GM21786 (cell line): ENCODE results near the gene NDUFAF8.

Source experiments
- ATAC-seq: cut with Tn5 transposase; IDR thresholded peaks from one replicate; pipeline ENCODE4 v1.9.1; 2021; ENCODE audit not compliant: unreplicated experiment

The NDUFAF8 gene

DNA sequence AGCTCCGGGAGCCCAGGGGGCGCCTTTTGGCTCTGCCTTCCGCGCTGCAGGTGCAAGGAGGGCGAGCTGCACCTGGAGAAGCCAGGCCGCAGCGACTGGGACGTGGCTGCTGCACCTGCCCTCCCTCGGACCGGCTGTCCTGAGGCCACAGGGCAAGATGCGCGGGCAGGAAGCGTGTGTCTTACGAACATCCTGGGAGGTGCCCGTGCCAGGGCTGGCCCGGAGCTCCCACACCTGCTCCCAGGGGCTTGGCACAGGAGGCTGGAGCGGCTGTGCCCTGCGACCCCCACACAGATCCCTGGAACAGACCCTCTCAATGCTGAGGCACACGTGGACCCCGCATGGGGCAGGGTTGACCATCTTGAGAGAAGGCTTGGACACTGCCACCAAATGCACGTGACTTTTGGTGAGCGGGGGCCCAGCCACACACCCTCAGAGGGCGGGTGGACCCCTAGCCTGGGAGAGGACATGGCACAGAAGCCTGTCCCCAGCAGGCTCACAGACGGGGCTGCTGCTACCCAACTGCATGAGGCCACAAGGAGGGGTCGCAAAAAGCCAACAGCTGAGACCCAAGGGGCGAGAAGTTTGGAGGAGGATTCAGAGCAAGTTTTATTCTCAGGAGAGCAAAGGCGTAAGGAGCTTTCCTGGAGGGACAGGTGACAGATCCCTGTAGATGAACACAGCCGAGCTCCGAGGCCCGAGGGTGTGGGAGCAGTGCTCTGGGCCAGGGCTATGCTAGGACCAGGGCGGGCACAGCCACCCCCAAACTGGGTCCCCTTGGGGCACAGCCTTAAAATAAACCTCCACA lies 11.4 kb downstream of the NDUFAF8 start:
- ATAC-seq = no peak

GRCh38 chr17:81251094-81251708 lies 12.1 kb downstream of the NDUFAF8 start:
- no peak for ATAC-seq

DNA sequence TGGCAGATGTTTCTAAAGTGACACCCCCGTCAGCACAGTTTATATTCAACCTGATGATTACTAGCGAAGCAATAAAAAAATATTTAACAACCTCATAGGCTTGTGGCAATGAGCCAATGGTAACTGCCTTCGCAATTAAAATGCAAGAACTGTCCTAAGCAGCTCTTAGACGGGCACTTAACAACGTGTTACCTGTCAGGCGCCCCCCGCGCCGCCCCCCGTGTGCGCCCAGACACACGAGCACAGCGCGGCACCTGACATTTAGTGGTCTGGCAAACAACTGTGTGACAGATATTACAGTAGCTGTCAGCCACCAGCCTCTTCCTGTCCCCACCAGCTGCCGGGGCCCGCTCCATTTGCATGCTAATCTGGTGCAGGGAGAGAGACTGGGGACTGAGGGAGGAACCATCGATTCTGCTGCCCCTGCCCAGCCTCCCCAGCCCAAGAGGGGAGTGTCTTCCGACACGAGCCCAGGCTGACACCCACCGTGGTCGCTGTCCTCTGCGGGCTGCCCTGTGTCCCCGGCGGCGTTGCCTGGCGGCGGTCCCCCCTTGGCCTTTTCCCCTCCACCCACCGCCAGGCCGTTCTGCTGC lies 12.7 kb downstream of the NDUFAF8 start:
- ATAC-seq = no peak

DNA sequence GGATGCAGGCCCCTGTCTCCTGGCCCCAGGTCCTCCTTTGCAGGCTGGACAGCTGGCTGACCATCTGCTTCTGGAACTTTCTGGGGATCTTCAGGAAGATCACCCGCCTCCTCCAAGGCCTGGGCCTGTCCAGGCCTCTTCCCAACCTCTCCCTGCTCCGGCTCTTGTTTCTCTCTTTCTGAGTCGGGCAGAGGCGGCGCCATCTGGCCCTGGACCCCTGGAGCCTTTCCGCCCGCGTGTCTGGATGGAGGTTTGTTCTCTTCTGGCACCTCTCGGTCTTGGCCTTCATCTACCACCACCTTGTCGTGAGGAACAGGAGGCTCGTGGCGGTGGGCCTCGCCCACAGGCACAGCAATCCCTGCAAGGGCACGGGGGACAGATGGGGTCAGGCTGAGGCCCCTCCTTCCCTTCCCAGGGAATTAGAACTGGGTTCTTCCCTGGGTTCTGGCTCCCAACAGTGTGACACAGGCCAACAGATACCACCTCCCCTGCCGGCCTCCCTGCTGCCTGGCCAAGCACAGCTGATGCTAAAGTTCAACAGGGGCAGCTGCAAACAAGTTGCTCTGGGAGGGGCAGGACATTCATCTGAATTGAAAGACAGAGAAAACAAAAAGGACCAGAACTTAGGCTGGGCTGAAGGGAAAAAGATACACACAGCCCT lies 13.3 kb downstream of the NDUFAF8 start:
- ATAC-seq = no peak

GRCh38 chr17:81252987-81253329 lies 13.8 kb downstream of the NDUFAF8 start:
- ATAC-seq = no peak

- ATAC-seq = no peak
These were observed 14.4 kb downstream of the NDUFAF8 start for GRCh38 chr17:81253358-81254131.

DNA sequence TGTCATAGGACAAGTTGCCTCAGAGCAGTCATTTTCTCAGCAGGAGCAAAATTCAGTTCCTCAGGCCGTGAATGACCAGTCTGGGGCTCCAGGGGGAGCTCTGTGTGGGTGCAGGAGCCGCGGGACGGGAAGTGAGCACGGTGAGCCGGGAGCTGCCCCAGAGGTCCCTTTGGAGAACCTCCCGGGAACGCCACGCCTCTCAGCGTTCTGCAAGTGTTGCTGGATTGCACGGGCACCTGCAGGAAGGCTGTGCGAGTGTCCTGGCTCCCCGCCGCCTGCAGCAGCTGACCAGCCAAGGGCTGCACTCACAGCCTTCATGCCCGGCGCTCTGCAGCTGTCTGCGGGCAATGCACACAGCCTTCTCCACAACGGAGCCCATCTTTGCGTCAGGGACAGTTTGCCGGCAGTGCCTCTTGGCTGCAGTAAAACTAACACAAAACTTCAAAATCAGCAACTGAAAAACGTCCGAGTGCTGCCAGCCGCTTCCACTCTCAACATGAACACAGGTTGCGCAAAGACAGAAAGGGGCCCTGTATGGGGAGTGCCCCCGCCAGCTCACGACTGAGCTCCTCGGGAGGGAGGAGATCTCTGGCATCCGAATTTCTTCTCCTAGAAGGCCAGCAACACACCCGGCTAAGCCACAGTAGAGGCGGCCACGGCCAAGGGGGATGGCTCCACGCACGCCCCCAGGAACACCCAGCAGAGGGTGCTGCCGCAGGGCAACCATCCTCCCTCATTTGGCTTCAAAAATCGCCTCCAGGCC lies 16.0 kb downstream of the NDUFAF8 start:
- ATAC-seq = no peak

DNA sequence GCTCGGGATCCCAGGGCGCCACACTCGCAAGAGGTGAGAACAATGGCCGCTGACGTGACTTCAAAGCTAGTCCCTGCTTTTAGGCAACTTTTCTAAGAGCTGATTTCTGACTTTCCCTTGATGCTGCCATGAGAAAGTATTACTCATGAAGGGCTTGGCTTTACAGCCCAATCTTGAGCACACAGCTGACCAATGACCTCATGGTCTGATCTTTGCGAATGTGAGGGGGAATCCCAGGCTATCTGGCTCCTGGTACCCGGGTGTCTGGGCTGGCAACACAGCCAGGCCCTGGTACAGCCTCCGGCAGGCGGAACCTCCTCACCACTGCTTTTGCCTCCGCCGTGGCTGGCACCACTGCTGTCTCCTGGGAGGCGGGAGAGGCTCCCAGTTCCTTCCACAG lies 17.5 kb downstream of the NDUFAF8 start:
- no peak for ATAC-seq

- no peak for ATAC-seq
These were observed 18.4 kb downstream of the NDUFAF8 start for GRCh38 chr17:81257533-81257932.

- ATAC-seq = no peak
These were observed 19.2 kb downstream of the NDUFAF8 start for GRCh38 chr17:81258292-81258691.

GRCh38 chr17:81259058-81259605 lies 20.0 kb downstream of the NDUFAF8 start:
- ATAC-seq = no peak

DNA sequence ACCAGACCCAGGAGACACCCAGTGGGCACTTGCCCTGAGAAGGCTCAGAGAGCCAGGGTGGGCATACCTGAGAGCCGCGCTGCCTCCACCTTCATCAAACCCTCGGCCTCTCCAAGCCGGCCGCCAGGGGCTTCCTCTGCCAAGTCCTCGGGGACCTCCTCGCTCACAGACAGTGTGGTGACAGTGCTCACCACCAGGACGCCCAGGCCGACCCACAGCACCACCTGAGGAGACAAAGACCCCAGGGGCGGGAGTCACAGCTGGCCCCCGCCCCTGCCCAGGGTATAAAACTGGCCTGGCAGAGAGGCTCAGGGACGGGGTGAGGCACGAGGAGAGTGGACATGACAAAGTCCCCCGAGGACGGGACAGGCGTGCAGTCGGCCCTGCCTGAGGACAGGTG lies 21.1 kb downstream of the NDUFAF8 start:
- no peak for ATAC-seq

GRCh38 chr17:81260641-81261040 lies 21.5 kb downstream of the NDUFAF8 start:
- no peak for ATAC-seq

DNA sequence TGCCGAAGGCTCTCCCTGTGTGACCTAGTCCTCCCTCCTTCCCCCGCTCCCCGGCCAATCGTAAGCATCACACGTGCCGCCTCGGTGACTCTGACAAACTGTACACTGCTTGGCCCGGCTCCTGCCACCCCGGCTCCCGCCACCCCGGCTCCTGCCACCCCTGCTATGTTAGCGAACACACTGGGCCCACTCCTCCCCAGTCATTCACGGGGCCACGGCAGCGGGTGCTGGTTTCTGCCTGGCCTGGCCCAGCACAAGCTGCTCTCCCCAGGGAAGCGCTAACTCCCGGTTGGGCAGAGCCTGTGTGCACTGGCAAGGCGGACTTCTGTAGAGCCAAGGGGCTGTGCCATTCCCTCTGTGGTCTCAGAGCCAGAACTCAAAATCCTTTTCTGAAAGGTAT lies 22.0 kb downstream of the NDUFAF8 start:
- no peak for ATAC-seq

DNA sequence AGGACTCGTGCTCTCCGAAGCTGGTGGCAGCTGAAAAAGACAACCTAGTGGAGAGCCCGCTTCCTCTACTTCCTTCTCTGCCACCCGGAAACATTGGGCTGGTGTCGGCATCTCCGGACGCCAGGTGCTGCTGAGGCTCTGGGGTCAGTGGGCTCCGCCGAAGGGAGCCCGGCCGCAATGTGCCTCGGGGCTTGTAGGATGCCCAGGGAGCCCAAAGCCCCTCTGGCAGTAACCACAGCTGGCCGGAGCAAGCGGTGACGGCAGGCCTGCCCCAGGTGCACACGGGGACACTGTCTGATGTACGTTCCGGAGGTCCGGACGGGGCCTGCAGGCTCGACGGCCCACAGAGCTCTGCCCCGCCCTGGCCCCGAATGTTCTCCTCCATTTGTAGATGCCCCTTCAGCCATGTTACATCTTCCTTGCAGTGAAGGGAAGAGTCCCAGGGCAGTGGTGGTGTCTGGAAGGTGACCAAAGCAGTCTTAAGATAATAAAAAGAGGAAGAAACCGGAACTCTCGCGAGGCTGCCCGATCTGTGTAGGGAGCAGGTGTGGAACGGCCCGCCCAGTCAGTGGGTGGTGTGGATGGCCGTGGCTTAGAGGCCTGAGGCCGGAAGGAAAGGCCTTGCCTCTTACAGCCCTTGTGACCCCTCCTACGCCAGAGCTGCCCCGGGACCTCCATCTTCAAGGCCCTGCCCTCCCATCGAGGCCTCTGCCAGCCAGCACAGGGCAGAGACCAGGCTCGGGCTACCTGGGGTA lies 22.6 kb downstream of the NDUFAF8 start:
- no peak for ATAC-seq

- ATAC-seq = no peak
These were observed 24.5 kb downstream of the NDUFAF8 start for GRCh38 chr17:81263371-81264181.

DNA sequence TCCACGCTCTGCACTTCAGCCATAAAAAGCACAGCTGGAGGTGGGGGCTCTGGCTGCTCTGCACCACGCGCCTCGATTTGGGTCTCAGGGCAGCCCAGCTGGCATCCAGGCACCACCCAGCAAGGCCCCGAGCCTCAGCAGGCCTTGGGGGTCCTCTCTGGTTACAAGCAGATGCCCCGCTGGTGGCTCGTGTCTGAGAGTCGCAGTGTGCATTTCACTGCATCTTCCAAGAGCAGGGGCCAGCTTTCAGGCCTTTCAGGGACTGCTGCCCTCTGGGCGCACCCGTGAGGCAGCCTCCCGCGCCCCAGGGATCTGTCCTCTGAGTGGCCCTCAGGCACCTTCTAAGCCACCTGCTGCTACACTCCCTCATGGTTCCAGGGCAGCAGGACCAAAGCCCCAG lies 25.5 kb downstream of the NDUFAF8 start:
- no peak for ATAC-seq

DNA sequence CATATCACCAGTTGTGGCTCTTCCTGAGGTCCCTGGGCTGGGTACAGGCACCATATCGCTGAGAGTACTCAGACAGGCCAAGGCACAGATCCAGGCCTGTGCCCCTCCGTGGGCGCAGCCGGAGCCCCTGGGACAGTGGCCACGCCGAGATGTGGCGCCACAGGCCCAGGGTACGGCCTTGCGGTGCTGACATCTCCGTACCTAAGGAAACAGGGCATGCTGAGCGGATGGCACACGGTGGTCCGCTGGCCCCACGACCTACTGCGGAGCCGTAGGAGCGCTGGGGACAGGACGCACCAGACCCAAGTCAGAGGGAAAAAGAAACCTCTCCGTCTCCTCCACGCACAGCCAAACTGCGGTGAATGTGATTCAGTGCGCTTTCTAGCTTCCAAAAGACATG lies 26.5 kb downstream of the NDUFAF8 start:
- ATAC-seq = no peak
